Activated naive CD8-positive, alpha-beta T cell treated with anti-CD3 and anti-CD28 coated beads, Interleukin-2, amount 50 U/mL, for 24 hours (primary cell): ENCODE results near the gene ADAMTS17.

Source experiments
- ATAC-seq: fragments of 150-1000 bp; cut with Tn5 transposase; one replicate; pipeline ENCODE4 v1.10.0; 2021
- DNase-seq: peaks from one replicate; pipeline ENCODE4 v3.0.0; 2021
- H3K27ac Mint-ChIP-seq: one replicate; pipeline ENCODE4 v1.8.0; 2021; ENCODE audit warnings: mild to moderate bottlenecking, mixed read lengths
- H3K27me3 Mint-ChIP-seq: one replicate; pipeline ENCODE4 v1.8.0; 2021; ENCODE audit warnings: mixed read lengths
- H3K36me3 Mint-ChIP-seq: one replicate; pipeline ENCODE4 v1.8.0; 2021; ENCODE audit warnings: low read depth, mixed read lengths
- H3K4me1 Mint-ChIP-seq: one replicate; pipeline ENCODE4 v1.8.0; 2021; ENCODE audit warnings: mixed read lengths
- H3K4me3 Mint-ChIP-seq: one replicate; pipeline ENCODE4 v1.8.0; 2021; ENCODE audit warnings: mild to moderate bottlenecking, moderate library complexity, mixed read lengths
- H3K9me3 Mint-ChIP-seq: one replicate; pipeline ENCODE4 v1.8.0; 2021; ENCODE audit warnings: mixed read lengths

Gene ADAMTS17

DNA sequence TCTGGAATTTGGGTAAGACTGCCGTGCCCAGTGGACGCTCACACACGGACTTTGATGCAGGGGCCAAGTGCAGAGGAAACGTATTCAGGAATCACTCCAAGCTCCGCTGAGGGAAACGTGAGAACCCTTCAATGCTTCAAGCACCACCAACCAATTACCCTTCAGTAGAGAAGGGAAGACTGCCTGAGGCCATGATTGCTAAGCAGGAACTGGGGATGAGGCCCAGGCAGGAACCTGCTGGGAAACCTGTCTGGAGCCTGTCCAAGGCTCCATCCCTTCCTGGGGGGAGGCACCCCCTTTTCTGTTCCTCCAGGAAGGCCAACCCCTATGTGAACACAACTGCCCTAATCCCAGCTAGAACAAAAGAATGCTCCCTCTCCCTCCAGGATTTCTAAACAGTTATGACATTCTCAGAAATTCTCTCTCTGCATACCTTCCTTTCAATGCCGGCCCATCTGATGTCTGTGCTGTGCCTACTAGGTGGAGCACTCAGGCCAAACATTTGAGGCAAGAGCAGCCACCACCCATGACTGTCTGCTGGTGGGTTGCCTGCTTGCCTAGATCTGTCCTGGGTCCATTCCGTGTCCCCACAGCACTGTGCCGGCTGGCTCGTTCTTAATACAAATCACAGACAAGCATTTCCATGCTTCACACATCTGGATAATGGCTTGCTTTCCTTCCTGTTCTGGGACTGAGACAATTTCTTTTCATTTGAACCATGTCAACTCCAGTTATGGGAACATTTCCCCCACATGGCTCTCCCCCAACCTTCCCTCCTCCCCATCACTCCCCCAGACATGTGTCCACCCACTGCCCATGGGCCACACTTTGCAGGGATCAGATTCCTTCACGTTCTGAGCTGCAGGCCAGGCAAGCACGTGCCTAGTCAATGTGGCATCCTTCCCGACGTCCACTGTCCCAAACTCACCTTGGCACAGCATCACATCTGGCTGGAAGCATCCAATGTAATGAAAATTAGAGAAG is 149.4 kb downstream of the ADAMTS17 start:
- ATAC-seq (no peak), DNase-seq (no peak)
- H3K27me3 Mint-ChIP-seq = no peaks in the 10 kb centered on the region
- H3K36me3 Mint-ChIP-seq = no peaks in the 10 kb centered on the region
- no peak overlapping the region for H3K27ac Mint-ChIP-seq
- H3K9me3 Mint-ChIP-seq = no peaks in the 10 kb centered on the region
- no peaks in the 10 kb centered on the region for H3K4me1 Mint-ChIP-seq
- H3K4me3 Mint-ChIP-seq = no peak overlapping the region

DNA sequence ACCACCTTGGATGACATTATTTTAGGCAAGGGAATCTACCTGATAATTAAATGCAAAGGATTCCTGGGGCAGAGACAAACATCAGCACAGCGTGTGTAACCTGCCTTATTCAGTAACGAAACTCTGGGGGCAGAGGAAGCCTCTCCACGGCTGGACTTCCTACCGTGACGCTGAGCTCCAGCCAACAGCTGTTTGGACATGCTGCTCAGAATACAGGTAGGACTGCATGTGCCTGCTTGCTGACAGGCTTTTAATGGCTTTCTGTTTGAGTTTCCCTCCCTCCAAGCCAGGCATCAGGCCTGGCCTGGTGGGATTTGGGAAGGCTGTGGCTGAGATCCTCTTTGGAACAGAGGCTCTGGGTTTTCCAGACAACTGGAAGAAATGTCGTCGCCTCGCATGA is 150.6 kb downstream of the ADAMTS17 start:
- H3K9me3 Mint-ChIP-seq = no peaks in the 10 kb centered on the region
- H3K4me1 Mint-ChIP-seq = no peaks in the 10 kb centered on the region
- no peaks in the 10 kb centered on the region for H3K36me3 Mint-ChIP-seq
- H3K27ac Mint-ChIP-seq = no peak overlapping the region
- H3K4me3 Mint-ChIP-seq = no peak overlapping the region
- ATAC-seq = no peak
- no peaks in the 10 kb centered on the region for H3K27me3 Mint-ChIP-seq
- DNase-seq = no peak

DNA sequence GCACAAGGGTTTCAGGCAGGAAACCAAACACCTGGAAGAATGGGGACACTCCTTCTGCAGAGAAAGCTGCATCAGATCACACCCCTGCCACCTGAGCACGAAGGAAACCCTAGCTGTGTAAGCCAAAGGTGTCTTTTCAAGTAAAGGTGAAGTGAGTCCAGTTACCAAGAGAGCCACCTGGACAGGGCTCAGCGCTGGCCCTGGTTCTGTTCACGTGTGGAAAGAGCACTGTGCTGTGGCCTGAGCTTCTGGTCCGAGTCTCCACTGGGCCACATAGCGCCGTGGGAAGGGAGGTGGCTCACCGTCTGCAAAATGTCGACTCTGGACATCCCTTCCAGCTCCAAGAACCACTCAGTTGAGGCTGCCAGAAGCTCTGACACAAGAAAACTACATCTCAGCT is 151.1 kb downstream of the ADAMTS17 start:
- no peaks in the 10 kb centered on the region for H3K36me3 Mint-ChIP-seq
- no peak for DNase-seq
- H3K9me3 Mint-ChIP-seq = no peaks in the 10 kb centered on the region
- no peak overlapping the region for H3K27ac Mint-ChIP-seq
- H3K4me3 Mint-ChIP-seq = no peak overlapping the region
- no peaks in the 10 kb centered on the region for H3K4me1 Mint-ChIP-seq
- H3K27me3 Mint-ChIP-seq = no peaks in the 10 kb centered on the region
- ATAC-seq = no peak

DNA sequence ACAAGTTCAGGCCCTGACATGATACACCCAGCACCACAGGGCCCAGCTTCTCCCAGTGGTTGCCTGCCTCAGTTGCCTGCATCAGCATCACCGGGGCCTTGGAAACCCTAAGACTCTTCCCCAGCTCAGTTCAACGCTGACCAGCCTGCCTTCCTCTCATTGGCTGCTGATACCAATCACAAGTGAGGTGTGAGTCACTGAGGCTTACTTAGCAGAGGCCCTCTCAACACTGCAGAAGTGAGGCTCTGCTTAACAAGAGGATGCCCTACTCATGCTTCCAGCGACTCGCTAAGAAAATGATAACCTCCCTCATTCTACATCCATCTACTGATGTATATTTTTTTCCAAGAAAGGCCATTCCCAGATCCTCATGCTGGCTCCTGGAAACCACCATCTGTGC is 151.9 kb downstream of the ADAMTS17 start:
- DNase-seq (no peak), ATAC-seq (peak; percentile 61)
- no peak overlapping the region for H3K27ac Mint-ChIP-seq
- no peak overlapping the region for H3K4me3 Mint-ChIP-seq
- H3K27me3 Mint-ChIP-seq = no peaks in the 10 kb centered on the region
- H3K36me3 Mint-ChIP-seq = no peaks in the 10 kb centered on the region
- H3K9me3 Mint-ChIP-seq = no peaks in the 10 kb centered on the region
- H3K4me1 Mint-ChIP-seq = no peaks in the 10 kb centered on the region

DNA sequence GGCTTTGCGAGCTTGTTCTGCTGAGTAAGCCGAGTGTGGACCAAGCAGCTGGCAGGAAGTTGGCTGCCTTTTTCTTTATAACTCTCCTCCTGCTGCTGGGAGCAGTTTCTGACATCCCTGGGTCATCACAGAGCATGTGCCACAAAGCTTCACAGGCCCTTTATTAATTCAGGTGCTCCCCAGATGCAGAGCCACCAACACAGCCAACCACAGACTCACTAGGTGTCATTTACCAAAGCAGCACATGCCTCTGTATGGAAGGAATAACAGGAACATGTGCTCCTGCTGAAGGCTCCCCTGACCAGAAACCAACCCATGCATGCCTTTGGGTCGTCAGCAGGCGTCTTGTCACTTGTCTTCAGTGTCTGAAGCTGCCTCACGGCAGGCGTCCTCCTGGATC is 152.5 kb downstream of the ADAMTS17 start:
- Mint-ChIP-seq H3K36me3 (no peaks in the 10 kb centered on the region), H3K4me3 (no peak overlapping the region), H3K27ac (no peak overlapping the region), H3K9me3 (no peaks in the 10 kb centered on the region), H3K4me1 (no peaks in the 10 kb centered on the region), H3K27me3 (no peaks in the 10 kb centered on the region)
- ATAC-seq = no peak
- no peak for DNase-seq

DNA sequence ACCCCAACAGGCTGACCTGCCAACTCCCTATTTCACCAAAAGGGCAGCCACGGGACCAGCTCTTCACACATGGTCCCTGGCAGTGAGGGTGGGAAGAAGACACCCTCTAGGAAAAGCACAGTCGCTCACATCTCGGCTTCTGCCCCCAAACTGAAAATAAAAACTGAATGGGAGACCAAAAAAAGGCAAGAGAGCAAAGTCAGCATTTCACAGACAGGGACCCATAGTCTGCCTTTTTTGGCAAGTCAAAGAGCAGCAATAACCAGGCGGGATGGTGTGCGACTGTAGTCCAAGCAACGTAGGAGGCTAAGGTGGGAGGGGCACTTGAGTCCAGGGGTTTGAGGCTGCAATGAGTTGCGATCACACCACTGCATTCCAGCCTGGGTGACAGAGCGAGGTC is 154.1 kb downstream of the ADAMTS17 start:
- Mint-ChIP-seq H3K9me3 (no peaks in the 10 kb centered on the region), H3K27me3 (no peaks in the 10 kb centered on the region), H3K4me3 (no peak overlapping the region), H3K27ac (no peak overlapping the region), H3K36me3 (no peaks in the 10 kb centered on the region), H3K4me1 (no peaks in the 10 kb centered on the region)
- DNase-seq (no peak), ATAC-seq (no peak)

DNA sequence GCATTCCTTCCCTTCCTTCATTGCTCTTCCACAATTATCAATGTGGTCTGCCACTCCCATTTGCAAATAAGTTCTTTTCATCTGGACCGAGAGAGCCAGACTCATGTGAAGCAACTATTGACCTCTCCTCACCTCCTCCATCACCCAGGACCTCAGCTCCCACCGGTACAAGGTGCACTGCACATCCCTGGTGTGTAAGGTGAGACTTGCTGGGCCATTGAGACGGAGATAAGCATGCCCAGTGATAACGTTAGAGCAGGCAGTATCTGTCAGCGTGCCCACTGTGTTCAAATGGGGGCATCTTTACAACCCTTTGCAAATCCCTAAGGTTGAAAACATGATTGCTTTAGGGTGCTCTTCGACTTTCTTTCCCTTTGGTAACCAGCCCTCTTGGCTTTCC is 154.8 kb downstream of the ADAMTS17 start:
- H3K4me1 Mint-ChIP-seq = no peaks in the 10 kb centered on the region
- no peaks in the 10 kb centered on the region for H3K27me3 Mint-ChIP-seq
- H3K4me3 Mint-ChIP-seq = no peak overlapping the region
- no peak overlapping the region for H3K27ac Mint-ChIP-seq
- DNase-seq (no peak), ATAC-seq (no peak)
- no peaks in the 10 kb centered on the region for H3K9me3 Mint-ChIP-seq
- H3K36me3 Mint-ChIP-seq = no peaks in the 10 kb centered on the region

DNA sequence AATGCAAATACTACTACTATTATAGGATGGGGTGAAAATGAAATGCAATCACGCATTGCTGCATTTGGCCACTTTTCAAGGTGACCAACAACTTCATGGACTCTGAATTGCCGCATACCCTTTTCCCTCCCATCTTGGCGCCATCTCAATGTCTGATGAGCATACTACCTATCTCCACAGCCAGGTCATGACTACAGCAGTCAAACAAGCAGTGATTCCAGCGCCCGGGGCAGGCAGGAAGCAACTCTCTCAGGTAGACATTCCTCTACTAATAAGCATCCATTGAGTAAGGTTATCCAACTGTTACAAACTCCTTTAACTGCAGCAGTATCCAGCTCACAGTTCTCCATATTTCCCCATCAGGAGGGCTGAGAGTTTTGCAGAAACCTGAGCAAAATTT is 155.4 kb downstream of the ADAMTS17 start:
- Mint-ChIP-seq H3K4me3 (no peak overlapping the region), H3K4me1 (no peaks in the 10 kb centered on the region), H3K27ac (no peak overlapping the region), H3K27me3 (no peaks in the 10 kb centered on the region), H3K9me3 (no peaks in the 10 kb centered on the region), H3K36me3 (no peaks in the 10 kb centered on the region)
- DNase-seq = no peak
- ATAC-seq = no peak

DNA sequence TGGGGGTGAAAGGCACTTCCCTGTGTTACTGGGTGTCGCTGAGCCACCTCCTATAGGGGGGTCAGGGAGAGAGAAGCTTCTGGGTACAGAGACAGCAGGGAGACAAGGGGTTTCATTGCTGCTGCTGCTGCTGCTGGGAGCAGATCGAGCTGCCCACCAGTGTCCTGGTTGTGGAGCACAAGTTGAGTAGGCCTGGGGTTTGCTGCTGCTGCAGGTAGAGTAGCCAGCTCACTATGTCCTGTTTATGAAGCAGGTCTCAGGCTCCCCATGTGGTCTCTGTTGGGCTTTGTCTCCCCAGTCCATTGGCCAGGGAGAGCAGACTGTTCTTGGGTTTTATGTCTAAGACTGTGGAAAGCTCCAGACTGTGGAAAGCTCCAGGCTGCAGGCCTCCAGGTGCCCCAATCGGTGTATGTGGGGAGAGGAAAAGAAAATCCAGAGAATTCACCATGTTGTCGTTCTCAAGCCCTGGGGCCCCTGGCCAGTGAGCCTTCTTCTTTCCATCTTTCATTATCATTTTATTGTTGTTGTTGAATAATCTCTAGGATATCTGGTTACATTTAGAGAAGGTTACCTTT is 157.8 kb downstream of the ADAMTS17 start:
- H3K9me3 Mint-ChIP-seq = no peaks in the 10 kb centered on the region
- ATAC-seq (no peak), DNase-seq (no peak)
- no peaks in the 10 kb centered on the region for H3K4me1 Mint-ChIP-seq
- no peak overlapping the region for H3K27ac Mint-ChIP-seq
- no peaks in the 10 kb centered on the region for H3K36me3 Mint-ChIP-seq
- H3K4me3 Mint-ChIP-seq = no peak overlapping the region
- no peaks in the 10 kb centered on the region for H3K27me3 Mint-ChIP-seq

DNA sequence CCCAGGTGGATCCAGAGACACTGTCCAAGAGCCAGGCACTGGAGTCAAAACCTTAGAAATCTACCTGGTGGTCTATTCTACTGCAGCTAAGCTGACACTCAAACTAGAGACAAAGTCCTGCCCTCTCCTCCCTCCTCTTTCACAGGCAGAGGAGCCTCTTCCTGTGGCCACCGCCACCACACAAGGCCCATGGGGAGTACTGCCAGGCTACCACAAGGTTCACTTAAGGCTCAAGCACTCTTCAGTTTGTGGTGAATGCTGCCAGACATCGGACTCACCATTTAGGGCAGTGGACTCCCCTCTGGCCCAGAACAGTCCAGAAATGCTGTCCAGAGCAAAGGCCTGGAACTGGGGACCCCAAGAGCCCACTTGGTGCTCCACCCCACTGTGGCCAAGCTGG is 160.9 kb downstream of the ADAMTS17 start:
- DNase-seq = no peak
- Mint-ChIP-seq H3K36me3 (no peaks in the 10 kb centered on the region), H3K27me3 (no peaks in the 10 kb centered on the region), H3K4me1 (no peaks in the 10 kb centered on the region), H3K27ac (no peak overlapping the region), H3K9me3 (peaks cover 13% of the 10 kb centered on the region), H3K4me3 (no peak overlapping the region)
- ATAC-seq = no peak

DNA sequence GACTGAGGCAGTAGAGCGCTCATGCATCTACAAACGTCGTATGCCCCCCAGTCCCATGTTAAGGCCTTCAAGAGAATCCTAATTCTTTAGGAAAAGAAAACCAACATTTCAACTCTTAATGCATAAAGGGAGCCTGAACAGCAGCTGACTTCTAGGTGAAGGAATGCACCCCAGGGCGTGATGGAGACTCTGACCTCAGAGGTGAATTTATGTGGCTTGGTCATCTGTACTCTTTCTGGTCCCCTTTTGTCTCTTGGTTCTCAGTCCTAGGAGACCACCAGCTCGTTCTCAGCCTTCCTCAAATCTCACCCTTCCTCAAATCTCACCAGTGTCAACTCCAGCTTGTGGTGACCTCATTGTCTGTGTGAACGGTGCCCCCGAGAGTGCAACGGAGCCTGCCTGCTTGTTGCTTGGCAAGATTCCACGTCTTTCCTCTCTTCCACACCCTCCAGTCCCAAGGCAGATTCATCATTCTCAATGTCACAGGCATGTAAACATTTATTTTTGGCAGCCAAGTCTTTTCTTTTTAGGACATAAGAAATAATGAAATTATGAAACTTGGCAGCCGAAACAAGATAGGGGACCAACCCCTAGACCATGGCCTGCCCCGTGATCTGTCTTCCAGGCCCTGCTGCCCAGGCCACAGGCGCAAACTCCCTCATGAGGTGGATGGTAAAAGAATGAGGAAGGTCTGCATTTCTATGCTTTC is 166.2 kb downstream of the ADAMTS17 start:
- H3K27me3 Mint-ChIP-seq = no peaks in the 10 kb centered on the region
- DNase-seq = no peak
- H3K36me3 Mint-ChIP-seq = peaks cover under 1% of the 10 kb centered on the region
- H3K9me3 Mint-ChIP-seq = peaks cover 27% of the 10 kb centered on the region
- peaks cover 2% of the 10 kb centered on the region for H3K4me1 Mint-ChIP-seq
- H3K4me3 Mint-ChIP-seq = no peak overlapping the region
- ATAC-seq = no peak
- H3K27ac Mint-ChIP-seq = no peak overlapping the region

DNA sequence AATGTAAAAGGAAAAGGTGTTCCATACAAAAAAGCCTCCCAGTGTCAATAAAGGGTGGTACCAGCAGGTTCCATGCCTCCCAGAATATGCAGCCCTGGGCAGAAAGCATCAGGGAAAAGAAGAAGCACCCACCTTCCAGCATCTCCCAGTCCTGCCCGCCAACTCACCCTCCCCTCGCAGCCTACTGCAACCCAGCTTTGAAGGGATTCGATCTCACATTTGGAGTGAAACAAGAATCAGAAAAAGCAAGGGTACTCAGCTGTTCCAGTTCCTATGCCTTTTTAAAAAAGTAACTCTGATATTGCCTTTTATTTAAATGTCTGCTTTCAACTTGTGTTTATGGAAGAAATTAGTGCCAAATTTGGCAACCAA is 166.9 kb downstream of the ADAMTS17 start:
- Mint-ChIP-seq H3K36me3 (peaks cover 3% of the 10 kb centered on the region), H3K9me3 (peaks cover 27% of the 10 kb centered on the region), H3K27me3 (no peaks in the 10 kb centered on the region), H3K27ac (no peak overlapping the region), H3K4me1 (peaks cover 8% of the 10 kb centered on the region), H3K4me3 (no peak overlapping the region)
- ATAC-seq = no peak
- no peak for DNase-seq

DNA sequence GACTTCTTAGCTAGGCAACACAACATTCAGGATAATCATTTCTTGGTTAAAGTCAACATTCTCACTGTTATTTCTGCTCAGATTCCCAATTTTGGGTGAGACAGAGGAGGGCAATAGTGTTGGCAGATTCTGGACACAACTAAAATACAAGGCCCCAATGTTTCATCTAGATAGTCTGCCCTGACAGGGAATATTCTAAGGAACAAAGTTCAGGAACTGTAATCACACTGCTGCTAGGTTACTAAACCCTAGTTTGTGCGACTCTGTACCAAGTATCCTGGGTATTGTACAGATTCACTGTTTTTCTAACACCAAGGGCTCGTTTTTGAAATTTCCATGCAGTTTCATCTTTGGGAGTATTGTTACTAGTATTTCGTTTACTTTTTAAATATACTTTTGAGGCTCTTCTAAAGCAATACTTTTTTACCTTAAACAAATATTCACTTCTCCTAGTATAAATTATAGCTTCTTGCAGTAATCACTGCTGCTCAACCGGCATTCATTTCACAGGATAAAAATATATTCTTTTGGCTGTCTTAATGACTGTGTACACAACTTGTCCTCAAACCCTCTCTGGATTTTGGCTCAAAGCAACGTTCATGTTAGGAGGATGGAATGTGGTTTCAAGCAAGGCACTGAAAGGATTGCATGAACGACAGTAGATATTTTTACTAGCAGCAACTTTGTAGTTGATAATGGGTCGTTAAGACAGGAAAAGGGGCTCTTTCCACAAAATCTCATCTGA is 167.4 kb downstream of the ADAMTS17 start:
- peaks cover 3% of the 10 kb centered on the region for H3K36me3 Mint-ChIP-seq
- H3K27ac Mint-ChIP-seq = no peak overlapping the region
- peaks cover 27% of the 10 kb centered on the region for H3K9me3 Mint-ChIP-seq
- ATAC-seq = no peak
- no peaks in the 10 kb centered on the region for H3K27me3 Mint-ChIP-seq
- H3K4me1 Mint-ChIP-seq = peaks cover 10% of the 10 kb centered on the region
- no peak overlapping the region for H3K4me3 Mint-ChIP-seq
- no peak for DNase-seq

DNA sequence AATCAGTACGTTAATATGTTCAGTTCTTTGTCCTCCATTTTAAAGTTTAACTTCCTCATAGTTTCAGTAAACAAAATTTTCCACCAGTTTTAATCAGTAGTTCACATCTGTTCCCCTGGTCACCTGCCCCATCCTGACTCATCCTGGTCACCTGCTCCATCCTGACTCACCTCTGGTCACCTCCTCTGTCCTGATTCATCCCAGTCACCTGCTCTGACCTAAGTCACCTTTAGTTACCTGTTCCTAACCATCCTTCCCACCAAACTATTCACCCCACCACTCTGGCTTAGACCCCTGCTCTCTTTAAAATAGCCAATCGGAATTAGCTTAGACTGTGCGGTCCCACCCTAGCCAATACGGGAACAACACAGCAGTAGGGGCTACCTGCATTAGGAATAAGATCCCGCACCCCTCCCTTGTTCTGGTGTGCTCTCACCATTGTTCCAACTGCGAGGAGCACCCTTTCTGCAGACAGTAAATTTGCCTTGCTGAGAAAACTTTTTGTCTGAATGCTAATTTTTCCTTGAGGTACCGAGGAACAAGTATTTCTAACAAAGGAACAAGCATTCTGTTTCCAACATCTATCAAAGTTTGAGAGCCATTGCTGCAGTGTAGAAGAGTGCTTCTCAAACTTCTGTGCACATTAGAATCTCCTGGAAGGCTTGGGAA is 169.3 kb downstream of the ADAMTS17 start:
- peaks cover 3% of the 10 kb centered on the region for H3K36me3 Mint-ChIP-seq

More for the DNA sequence above, 169.3 kb downstream of the ADAMTS17 start:
- no peak overlapping the region for H3K27ac Mint-ChIP-seq
- no peak for DNase-seq
- peaks cover 27% of the 10 kb centered on the region for H3K9me3 Mint-ChIP-seq
- ATAC-seq = no peak
- peaks cover 10% of the 10 kb centered on the region for H3K4me1 Mint-ChIP-seq
- H3K27me3 Mint-ChIP-seq = no peaks in the 10 kb centered on the region
- no peak overlapping the region for H3K4me3 Mint-ChIP-seq
